GM18861 (cell line): ENCODE measurements around the gene SVIL.
A peak's percentile ranks its signal among the peaks of the same experiment; 100 is the strongest.
"Not testable (repeated sequence)": the region's sequence is repeated elsewhere in the genome, so short reads cannot be mapped to it uniquely, and the experiment has no call there.

Source experiments
- ATAC-seq: cut with Tn5 transposase; IDR thresholded peaks from one replicate; pipeline ENCODE4 v1.9.1; 2021; ENCODE audit not compliant: unreplicated experiment

SVIL gene

GRCh38 chr10:29579455-29579970 is 55.3 kb downstream of the SVIL start:
- no peak for ATAC-seq

GRCh38 chr10:29578457-29578856 is 56.3 kb downstream of the SVIL start:
- ATAC-seq = no peak

GRCh38 chr10:29576681-29577080 is 58.1 kb downstream of the SVIL start:
- ATAC-seq = no peak

GRCh38 chr10:29575098-29575455 is 59.7 kb downstream of the SVIL start:
- no peak for ATAC-seq

GRCh38 chr10:29574212-29575097 is 60.3 kb downstream of the SVIL start:
- not testable (repeated sequence) for ATAC-seq

- not testable (repeated sequence) for ATAC-seq
These were observed 64.5 kb downstream of the SVIL start for GRCh38 chr10:29570248-29570647.

GRCh38 chr10:29569795-29570194 is 65.0 kb downstream of the SVIL start:
- ATAC-seq = no peak

- ATAC-seq = no peak
These were observed 67.8 kb downstream of the SVIL start for GRCh38 chr10:29567003-29567402.

- ATAC-seq = not testable (repeated sequence)
These were observed 68.6 kb downstream of the SVIL start for GRCh38 chr10:29566209-29566608.

GRCh38 chr10:29563420-29564035 is 71.2 kb downstream of the SVIL start:
- ATAC-seq = no peak

- peak; percentile 74 for ATAC-seq
These were observed 71.8 kb downstream of the SVIL start for GRCh38 chr10:29563006-29563405.

- no peak for ATAC-seq
These were observed 74.8 kb downstream of the SVIL start for GRCh38 chr10:29559996-29560395.

GRCh38 chr10:29557665-29558064 is 77.1 kb downstream of the SVIL start:
- no peak for ATAC-seq

- ATAC-seq = no peak
These were observed 78.9 kb downstream of the SVIL start for GRCh38 chr10:29555746-29556481.

- no peak for ATAC-seq
These were observed 79.6 kb downstream of the SVIL start for GRCh38 chr10:29555091-29555745.

- no peak for ATAC-seq
These were observed 80.1 kb downstream of the SVIL start for GRCh38 chr10:29554660-29555059.

GRCh38 chr10:29553544-29554250 is 81.1 kb downstream of the SVIL start:
- ATAC-seq = no peak

- not testable (repeated sequence) for ATAC-seq
These were observed 81.7 kb downstream of the SVIL start for GRCh38 chr10:29553116-29553515.

- not testable (repeated sequence) for ATAC-seq
These were observed 85.3 kb downstream of the SVIL start for GRCh38 chr10:29549493-29549892.

- no peak for ATAC-seq
These were observed 87.9 kb downstream of the SVIL start for GRCh38 chr10:29546773-29547313.
